HG03066 (cell line): Measurements from ENCODE around the gene SNCAIP.
"Not testable (repeated sequence)": the region's sequence is repeated elsewhere in the genome, so short reads cannot be mapped to it uniquely, and the experiment has no call there.

ENCODE experiments used
- ATAC-seq: cut with Tn5 transposase; IDR thresholded peaks from one replicate; pipeline ENCODE4 v1.9.1; 2021; ENCODE audit warnings: low read depth; ENCODE audit not compliant: unreplicated experiment

SNCAIP gene

DNA sequence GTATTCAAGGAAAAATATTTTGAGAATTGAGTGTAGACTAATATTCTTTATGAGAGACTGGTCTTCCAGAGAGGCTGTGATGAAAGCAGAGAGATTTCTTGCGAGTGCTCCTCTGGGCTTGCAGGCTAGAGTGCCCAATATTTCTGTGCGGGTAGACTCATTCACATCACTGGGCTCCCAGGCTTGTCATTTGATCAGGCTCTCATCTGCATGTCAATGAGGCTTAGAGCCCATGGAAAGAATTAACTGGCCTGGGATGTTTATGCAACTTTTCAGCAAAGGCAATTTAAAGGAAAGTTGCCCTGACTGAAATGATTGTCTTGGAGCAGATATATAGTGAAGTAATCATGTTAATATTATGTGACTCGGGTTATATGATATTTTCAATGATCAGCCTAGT, 42.3 kb downstream of the SNCAIP start:
- ATAC-seq: no peak

DNA sequence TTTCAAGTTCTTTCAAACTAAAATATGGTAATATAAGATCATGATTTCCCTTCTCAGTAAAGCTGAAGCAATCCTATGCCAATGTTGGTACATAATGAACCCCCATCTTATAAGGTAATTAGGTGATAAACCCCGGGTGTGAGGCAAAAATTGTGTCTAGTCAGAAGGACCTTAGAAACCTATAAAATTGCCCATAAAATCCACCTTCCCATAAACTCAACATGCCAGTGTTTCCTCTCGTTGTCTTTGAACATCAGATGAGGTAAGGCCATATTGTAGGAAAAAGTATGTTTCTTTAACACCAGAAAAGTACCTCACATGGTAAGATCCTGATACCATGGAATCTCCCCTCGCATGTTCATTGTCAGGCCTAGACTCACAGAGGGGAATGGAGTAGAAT, 43.3 kb downstream of the SNCAIP start:
- no peak for ATAC-seq

DNA sequence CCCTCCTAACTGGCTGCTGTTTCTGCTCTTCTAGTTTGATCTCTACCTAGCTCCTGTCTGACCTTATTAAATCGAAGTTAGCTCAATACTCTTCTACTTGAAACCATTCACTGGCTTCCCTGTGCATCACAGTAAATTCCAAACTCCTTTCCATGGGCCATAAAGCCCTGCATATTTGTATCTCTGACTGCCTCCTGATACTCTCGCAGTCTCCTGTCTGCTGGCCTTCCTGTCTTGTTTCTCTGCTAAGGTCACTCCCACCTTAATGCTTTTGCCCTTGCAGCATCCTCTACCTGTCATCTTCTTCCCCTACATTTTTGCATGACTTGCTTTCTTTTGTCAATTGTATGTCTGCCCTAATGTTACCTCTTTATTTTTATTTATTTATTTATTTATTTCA, 44.8 kb downstream of the SNCAIP start:
- no peak for ATAC-seq

DNA sequence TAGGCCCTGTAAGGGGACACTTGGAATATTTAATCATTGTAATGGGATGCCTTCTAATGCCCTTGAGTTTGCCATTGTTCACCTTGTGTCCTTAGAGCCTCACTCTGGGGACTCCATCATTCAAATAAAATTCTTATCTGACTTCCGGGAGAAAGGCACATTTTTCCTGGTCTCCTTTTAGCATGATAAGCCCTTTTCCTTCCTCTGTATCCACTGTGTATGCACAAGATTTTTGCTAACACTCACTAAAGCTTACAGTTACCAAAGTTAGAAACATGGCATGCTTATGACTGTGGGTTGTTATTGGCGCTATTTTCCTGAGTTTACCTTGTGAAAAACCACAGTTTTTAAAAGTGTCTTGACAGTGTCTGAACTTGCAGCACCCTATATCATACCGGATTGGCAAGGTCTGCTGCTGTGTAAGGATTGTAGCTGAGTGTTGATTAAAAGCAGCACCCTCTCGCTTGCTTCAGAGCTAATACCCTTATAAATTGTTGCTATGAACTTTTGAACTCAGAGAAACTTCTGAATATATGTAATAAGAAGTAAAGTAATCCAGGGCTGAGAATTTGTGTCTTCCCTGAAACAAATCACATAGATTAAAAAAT, 46.4 kb downstream of the SNCAIP start:
- ATAC-seq: no peak

DNA sequence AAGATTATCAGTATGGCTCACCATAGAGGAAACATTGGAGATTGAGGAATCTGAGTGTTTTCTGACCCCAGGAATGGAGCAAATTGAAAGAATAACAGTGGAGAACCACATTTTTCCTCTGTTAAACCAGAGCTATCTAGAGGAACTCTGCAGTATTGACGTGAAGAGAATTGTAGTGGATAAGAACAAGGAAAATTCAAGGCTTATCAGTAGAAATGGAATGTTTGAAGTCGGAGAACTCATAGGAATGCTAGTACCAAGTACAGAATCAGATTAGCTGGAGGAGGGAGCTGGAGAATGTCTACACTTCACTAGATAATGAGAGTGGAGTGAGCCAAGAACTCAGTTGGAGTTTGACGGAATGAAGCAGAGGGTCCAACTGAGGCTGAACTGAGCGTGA, 50.3 kb downstream of the SNCAIP start:
- ATAC-seq: no peak

DNA sequence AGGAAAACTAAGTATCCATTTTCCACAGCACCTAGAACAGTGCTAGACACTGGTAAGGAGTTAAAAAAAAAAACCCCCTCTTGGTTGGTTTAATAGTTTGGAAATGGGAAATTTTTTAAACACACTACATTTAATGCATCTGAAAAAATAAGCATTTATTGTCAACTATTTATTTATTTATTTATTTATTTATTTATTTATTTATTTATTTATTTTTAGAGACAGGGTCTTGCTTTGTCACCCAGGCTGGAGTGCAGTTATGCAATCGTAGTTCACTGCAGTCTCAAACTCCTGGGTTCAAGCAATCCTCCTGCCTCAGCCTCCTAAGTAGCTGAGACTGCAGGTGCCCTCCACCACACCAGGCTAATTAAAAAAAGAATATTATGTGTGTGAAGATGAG, 51.6 kb downstream of the SNCAIP start:
- no peak for ATAC-seq

DNA sequence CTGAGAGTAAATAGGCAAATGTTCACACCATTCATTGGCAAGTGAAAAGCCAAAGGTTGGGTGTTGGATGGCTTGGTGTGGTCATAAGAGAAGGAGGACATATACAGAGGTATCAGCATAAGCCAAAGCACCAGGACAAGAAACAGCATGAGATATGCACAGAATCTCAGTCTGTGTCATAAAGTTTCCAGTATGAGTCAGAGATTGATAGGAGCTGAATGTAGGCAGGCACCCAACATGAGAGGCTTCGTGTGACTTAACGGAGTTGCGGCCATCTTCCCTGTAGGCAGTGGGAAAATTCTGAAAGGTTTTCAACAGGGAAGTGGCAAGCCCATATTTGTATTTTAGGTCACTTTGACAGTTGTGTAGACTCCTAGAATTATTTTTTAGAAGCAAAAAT, 54.5 kb downstream of the SNCAIP start:
- no peak for ATAC-seq

DNA sequence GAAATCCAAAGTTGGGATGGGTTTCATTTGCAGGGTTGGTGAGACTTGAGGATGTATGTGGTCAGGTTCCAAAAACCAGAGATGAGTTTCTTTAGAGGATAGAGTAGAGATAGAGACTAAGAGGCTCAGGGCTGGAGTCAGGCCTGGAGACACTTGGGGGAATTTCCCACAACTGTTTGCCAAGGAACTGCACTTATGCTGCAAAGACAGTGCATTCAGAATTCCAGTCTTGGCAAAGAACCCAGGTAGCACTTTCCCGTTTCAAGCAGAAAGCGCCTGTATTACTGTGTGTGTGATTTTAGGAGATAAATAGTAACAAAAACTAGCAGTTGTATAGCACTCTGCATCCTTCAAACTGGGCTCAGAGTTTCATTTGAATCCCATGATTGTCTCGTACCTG, 55.4 kb downstream of the SNCAIP start:
- no peak for ATAC-seq

DNA sequence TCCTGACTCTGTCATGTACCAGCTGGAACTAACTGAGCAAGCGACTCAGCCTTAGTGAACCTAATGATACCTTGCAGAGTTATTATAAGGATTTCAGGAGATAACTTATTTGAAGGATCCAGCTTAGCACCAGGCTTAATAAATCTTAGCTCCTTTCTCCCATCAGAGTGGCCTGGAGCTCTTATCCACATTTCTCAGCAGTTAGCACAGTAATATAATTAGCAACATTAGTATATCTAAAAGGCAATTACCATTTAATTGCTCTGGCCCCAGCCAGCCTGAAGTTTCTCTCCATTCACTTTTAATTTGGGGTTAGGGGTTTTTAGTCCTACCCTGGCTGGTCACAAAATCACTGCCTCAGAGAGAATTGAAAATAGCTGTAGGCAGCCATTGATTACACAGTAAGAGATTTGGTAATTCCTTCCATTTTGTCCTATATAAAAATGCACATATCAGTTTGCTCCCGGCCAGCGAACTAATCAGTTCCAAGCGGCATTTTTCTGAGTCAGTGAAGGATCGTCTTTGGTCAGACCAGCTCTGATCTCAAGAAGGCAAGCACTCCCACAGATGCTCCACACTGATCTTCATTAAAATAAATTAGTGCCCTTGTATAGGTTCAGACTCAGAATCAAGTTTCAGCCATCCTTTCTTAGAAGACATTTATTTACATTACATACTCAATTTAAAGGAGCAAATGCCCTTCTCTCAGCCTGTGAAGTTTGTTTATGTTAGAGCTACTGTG, 56.6 kb downstream of the SNCAIP start:
- no peak for ATAC-seq

DNA sequence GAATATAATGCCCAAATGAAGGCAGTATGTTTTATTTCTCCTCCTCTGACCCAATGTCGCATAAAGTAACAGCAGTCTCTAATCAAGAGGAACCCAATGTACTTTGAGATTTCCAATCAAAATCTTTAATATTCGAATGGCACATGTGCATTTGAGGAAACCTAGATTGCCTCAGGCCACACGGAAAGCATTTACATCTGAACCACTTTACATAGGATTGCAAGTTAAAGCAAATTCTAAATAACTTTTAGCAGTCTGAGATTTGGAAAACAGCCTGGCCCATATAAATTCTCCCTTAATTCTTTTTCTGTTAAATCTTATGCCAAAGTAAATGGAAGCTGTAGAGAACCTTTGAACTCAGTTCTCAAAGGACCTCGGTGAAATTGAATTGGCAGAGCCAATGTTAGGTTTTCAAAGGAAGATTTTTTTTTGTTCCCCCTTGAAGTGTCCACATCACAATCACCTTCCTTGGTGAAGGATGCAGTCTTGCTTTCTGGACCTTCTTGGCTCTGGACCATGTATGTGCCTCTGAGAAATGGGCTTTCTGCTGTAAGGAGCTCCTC, 57.3 kb downstream of the SNCAIP start:
- no peak for ATAC-seq

DNA sequence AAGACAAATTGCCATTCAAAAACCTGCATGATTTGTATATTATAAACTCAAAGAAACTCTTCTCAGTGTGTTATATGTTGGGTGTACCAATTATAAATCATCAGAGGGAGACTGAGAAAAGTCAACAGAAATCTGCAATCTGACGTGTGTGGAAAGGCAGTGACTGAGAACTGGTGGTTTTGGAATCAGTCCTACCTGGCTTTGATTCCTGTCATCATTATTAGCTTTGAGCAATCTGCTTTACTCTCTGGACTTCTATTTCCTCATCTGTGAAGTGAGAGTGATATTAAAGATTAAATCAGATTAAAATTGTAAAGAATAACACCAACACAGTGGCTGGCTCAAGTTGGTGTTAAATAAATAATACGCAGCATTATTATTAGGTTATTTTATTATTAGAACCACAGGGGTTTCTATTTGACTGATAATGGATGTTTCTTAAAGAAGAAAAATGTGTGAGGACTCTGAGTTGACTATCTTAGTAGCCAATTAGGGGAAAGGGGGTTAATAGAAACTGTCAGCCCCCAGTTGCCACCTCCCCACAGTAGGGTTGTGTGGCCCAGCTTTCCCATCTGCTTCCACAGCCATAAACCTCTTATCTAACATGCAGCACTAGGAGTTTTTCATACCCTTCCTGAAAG, 59.6 kb downstream of the SNCAIP start:
- ATAC-seq: no peak

DNA sequence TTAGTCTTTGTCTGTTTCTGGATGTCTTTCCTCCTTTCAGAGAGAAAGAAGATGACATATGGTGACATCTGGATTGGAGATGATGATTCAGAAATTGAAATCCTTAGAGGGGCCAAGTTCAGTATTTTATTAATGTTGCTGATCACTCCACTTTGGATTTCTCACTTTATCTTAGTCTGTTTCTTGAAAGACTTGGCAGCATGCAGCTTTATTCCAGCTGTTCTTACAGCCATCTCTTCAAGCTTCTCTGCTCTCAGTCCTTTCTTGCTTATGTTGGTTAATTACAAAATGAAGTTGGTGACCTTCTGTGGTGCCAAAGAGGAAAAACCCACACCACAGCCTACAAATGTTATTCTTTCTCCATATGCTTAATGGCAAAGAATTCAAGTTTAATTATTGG, 62.1 kb downstream of the SNCAIP start:
- ATAC-seq: no peak

DNA sequence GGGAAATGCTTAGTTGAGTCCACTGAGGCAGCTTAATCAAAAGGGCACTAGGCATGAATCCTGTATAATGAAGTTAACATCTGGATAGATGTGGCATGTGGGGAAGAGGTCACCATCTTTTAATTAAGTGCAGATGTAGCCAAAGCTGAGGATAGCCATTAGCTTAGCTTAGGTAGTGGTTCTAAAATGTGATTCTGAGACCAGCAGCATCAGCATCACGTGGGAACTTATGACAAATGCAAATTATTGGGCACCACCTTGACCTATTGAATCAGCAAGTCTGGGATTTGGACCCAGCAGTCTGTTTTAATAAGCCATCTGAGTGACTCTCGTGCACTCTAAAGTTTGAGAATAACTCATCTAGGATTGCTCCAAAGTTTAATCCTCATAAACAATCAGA, 63.8 kb downstream of the SNCAIP start:
- no peak for ATAC-seq

DNA sequence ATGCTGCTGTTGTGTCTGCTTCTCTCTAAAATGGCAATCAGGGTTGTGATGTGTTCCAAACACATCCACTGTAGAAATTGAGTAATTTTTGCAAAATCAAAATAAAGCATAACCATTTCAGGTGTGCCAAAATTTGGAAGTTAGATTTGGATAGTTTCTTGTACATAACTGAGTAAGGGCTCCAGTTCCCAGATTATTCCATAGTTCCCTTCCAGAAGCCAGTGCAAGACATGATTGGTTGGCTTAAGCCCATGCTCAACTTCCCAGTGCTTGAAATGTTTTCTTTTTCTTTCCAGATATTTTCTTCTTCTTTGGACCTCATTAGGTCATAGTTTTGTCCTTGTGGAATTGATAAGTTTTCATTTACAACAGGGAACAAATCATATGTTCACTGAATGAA, 64.2 kb downstream of the SNCAIP start:
- no peak for ATAC-seq

DNA sequence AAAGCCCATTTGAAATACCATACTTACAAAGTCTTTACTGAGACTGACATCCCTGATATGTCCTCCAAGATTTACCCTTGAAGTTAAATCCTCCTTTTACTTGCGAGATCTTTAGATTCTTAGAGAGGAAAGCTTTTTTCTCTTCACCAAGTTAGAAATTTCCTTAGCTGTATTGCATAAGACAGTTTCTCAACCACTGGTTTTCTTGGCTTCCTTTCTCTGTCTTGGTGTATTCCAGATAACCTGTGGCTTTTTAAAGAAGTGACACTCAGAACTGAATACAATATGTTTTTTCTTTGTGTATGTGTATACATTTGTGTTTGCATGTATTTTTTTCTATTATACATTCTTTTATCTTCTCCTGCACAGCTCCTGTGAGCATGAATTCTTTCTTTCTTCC, 65.0 kb downstream of the SNCAIP start:
- ATAC-seq: no peak

DNA sequence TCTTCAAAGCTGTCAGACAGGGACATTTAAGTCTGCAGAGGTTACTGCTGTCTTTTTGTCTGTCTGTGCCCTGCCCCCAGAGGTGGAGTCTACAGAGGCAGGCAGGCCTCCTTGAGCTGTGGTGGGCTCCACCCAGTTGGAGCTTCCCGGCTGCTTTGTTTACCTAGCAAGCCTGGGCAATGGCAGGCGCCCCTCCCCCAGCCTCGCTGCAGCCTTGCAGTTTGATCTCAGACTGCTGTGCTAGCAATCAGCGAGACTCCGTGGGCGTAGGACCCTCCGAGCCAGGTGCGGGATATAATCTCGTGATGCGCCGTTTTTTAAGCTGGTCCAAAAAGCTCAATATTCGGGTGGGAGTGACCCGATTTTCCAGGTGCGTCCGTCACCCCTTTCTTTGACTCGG, 70.9 kb downstream of the SNCAIP start:
- ATAC-seq: not testable (repeated sequence)

DNA sequence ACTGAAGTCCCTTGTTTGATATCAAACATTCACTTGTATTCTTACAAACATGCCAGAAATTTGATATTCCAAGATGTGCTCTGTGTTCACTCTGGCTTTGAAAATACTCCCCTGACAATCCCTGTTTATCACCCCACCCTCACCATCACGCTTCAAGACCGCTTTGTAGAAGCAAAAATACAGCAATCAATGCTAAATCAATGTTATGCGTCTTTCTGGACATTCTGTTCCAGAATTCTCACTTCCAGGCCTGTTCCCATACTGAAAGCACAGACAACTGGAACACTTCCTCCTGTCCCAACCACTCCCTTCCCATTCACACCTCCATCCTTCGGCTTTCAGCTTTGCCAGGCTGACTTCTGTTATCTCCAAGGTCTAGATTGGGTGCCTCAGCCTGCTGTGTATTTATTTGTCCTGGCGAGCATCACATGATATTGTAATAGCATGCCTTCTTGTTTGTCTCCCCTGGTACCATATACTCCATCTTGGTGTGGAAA, 72.8 kb downstream of the SNCAIP start:
- ATAC-seq: no peak

DNA sequence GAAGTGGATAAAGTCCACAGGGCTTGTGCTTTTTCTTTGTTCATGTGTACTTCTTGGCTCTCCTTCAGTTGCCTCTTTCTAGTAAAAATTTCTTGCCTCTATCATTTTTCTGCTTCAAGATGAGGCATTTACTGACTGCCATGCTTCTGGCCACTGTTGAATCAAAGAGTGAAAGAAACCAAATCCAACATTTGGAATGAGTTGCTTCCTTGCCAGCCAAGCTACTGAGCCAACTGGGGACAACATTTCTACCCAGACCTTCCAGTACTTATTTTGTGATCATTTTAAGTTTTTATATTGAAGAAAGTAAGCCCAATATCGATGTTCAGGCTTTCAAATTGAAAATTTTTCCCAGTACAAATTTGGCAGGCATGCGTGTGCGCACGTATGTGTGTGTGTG, 73.2 kb downstream of the SNCAIP start:
- ATAC-seq: no peak

DNA sequence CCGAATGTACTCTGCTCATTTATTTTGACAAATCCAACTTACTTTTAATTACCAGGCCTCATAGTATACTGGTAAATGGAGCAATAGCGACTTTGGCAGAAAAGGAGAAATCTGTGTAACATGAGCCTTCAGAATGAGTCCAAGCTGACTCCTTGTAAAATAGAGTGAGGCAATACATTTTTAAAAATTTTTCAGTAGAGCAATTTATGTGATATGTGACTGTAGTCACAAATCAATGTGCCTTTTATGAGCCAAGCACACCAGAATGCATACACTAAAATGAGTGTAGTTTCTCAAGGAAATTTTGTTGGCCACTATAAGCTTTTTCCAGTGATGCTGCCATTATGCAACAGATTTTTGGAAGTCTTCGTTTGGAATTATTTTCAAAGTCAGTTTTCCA, 73.8 kb downstream of the SNCAIP start:
- no peak for ATAC-seq

DNA sequence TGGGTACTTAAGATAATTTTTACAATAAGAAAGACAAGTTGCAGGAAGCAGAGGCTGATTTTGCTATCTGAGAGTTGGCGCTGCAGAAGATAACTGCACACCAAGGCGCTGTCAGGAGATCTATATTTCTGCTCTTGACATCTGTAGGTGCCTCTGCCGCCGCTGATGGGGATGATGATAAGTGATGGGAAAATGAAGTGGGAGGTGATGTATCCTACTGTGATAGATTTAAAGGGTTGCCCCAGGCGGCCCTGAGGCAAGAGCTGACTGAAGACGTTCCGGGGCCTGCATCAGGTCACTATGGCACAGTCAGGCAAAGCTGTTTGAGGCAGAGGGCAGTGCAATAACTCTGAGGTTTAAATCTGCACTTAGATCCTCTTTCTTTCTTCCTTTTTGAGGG, 78.1 kb downstream of the SNCAIP start:
- no peak for ATAC-seq

DNA sequence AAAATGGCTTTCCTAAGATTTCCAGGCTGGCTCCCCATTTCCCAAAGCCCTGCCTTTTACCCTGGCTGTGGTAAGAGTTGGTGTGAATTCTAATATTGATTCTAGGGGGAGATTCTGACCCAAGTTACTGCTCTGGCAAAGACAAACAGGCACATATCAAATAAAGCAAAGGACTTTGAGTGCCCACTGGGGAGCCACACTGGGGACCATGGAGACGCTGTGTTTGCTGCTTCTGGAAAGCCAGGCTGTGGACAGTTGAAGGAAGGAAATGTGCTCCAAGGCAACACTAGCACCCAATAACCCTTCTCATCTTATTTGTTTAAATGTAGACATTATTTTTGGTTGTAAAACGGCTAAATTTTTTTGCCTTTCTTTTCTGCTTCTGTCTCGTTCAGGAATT, 78.7 kb downstream of the SNCAIP start:
- ATAC-seq: no peak

DNA sequence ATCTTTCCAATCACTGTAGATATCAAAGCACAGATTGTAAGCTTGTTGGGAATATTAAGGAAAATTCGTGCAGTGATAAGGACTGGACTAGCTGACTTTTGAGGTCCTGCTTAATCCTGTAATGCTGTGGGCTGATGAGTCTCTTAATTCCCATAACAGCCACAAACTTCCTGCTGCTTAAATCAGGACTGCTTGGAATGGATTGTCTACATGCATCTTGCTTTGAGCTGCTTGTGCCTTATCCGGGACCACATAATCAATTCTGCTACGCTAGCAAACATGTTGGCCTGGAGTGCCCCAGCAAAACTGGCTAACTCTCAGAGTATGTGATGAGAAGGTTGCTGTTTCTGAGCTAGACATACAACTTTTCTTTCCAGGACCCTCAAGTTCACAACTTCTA, 79.6 kb downstream of the SNCAIP start:
- no peak for ATAC-seq
